ENCODE measurements around the gene IRF8. TPM values are rescaled to one million over a fixed set of nuclear protein-coding genes. Genes with fewer than 3 reads are reported as not detected.

Gene IRF8
- total and polyA plus RNA-seq, 2 of the 13 experiments (the other 11 are each of a cell fraction or from before 2014, with no cell fraction given) = not detected

- WGBS (ENCODE audit: low lambda C conversion rate) = 37% methylated on average over 4 of the region's 4 CpGs
- Histone ChIP-seq H3K4me3 (replicated peaks in 1 of 3; ENCODE audit: insufficient read depth in 1 of 3, low read depth in 2 of 3, low read length in 3 of 3) (no peak overlapping the region), H3K9ac (ENCODE audit: insufficient read depth, low read depth, low read length) (no peak overlapping the region), H3K4me1 (ENCODE audit: insufficient read depth, low read length) (peaks cover 10% of the 10 kb centered on the region; the same call in 1 of the 2 replicates), H3K4me2 (ENCODE audit: low read depth, low read length) (no peak overlapping the region), H3K79me2 (ENCODE audit: insufficient read depth, low read length) (no peaks in the 10 kb centered on the region), H3K36me3 (replicated peaks in 1 of 2; ENCODE audit: control insufficient read depth in 1 of 2, insufficient read depth in 2 of 2, low read length in 2 of 2) (no peaks in the 10 kb centered on the region), H3K9me3 (ENCODE audit: low read length) (no peaks in the 10 kb centered on the region), H3K27me3 (ENCODE audit: control insufficient read depth in 1 of 2, insufficient read depth in 2 of 2, low read length in 2 of 2) (peaks cover 0 to 57% of the 10 kb centered on the region in 2 experiments; a peak in 4 of 5 replicates), H3K27ac (ENCODE audit: extremely low read length, insufficient read depth, low read length) (no peak overlapping the region), H2AFZ (ENCODE audit: low read length) (no peak overlapping the region), H4K20me1 (ENCODE audit: insufficient read depth, low read length) (no peaks in the 10 kb centered on the region)
- BruUV-seq (replicated peaks) = no TSS peak
- intact Hi-C loops (cut with micrococcal nuclease; ENCODE audit: unreplicated experiment) = no loop called here
- in situ Hi-C loops (cut with HindIII; ENCODE audit: extremely low pct_ligation_motif_present, low pct_unique_long_range_greater_than_20kb) = loop anchor here (5.0 kb wide), 1 partner anchor 70 kb away; no protein-coding TSS in a partner anchor
- ATAC-seq (no peak), FAIRE-seq (no peak), DNase-seq (ENCODE audit: low spot score) (no peak)
- TF ChIP-seq JUNB (CRISPR knock-in tag; IDR thresholded peaks at IDR 0.05; ENCODE audit: borderline replicate concordance) = no peak
- TF ChIP-seq ATF7-NPFF (CRISPR knock-in tag; IDR thresholded peaks at IDR 0.05; ENCODE audit: low read depth) = no peak
- TF ChIP-seq ZNF879 (CRISPR knock-in tag; IDR thresholded peaks at IDR 0.05) = no peak
- TF ChIP-seq, protein P1, sequence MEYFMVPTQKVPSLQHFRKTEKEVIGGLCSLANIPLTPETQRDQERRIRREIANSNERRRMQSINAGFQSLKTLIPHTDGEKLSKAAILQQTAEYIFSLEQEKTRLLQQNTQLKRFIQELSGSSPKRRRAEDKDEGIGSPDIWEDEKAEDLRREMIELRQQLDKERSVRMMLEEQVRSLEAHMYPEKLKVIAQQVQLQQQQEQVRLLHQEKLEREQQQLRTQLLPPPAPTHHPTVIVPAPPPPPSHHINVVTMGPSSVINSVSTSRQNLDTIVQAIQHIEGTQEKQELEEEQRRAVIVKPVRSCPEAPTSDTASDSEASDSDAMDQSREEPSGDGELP (IDR thresholded peaks at IDR 0.05; ENCODE audit: borderline replicate concordance, low read depth) = no peak
- no peak for TF ChIP-seq SP1 (IDR thresholded peaks at IDR 0.05)
- TF ChIP-seq SP1 (CRISPR knock-in tag; IDR thresholded peaks at IDR 0.05) = no peak
- no peak for TF ChIP-seq NBN (conservative IDR thresholded peaks at IDR 0.05)
- TF ChIP-seq MZF1 (CRISPR knock-in tag; IDR thresholded peaks at IDR 0.05; ENCODE audit: borderline replicate concordance) = no peak
- TF ChIP-seq ZSCAN25 (CRISPR knock-in tag; IDR thresholded peaks at IDR 0.05) = no peak
- CTCF ChIA-PET (ENCODE audit: low intra/inter-chr PET ratio, low total read pairs) = no interaction called here
- POLR2A ChIA-PET = no interaction called here
Measured at GRCh38 chr16:85892760-85893159, 6.2 kb upstream of the IRF8 start.

GRCh38 chr16:85894266-85894665 is 4.7 kb upstream of the IRF8 start:
- intact Hi-C loops (cut with micrococcal nuclease; ENCODE audit: unreplicated experiment) (loop anchor here (1.0 kb wide), 1 partner anchor 73 kb away; no protein-coding TSS in a partner anchor), in situ Hi-C loops (cut with HindIII; ENCODE audit: extremely low pct_ligation_motif_present, low pct_unique_long_range_greater_than_20kb) (loop anchor here (5.0 kb wide), 1 partner anchor 72 kb away; no protein-coding TSS in a partner anchor)
- H2AFZ ChIP-seq (ENCODE audit: low read length) = no peak overlapping the region
- H3K9me3 ChIP-seq (ENCODE audit: low read length) = no peaks in the 10 kb centered on the region
- H3K9ac ChIP-seq (ENCODE audit: insufficient read depth, low read depth, low read length) = no peak overlapping the region
- H3K4me1 ChIP-seq (ENCODE audit: insufficient read depth, low read length) = peaks cover 10% of the 10 kb centered on the region; the same call in 1 of the 2 replicates
- BruUV-seq (replicated peaks) = no TSS peak
- H3K4me2 ChIP-seq (ENCODE audit: low read depth, low read length) = no peak overlapping the region
- ATAC-seq = peak; percentile 86
- no peak overlapping the region for H3K4me3 ChIP-seq (replicated peaks in 1 of 3; ENCODE audit: insufficient read depth in 1 of 3, low read depth in 2 of 3, low read length in 3 of 3)
- 19% methylated on average over 5 of the region's 6 CpGs for WGBS (ENCODE audit: low lambda C conversion rate)
- no peaks in the 10 kb centered on the region for H3K79me2 ChIP-seq (ENCODE audit: insufficient read depth, low read length)
- no peaks in the 10 kb centered on the region for H3K36me3 ChIP-seq (replicated peaks in 1 of 2; ENCODE audit: control insufficient read depth in 1 of 2, insufficient read depth in 2 of 2, low read length in 2 of 2)
- H4K20me1 ChIP-seq (ENCODE audit: insufficient read depth, low read length) = no peaks in the 10 kb centered on the region; the same call in 1 of the 2 replicates
- DNase-seq (ENCODE audit: low spot score) = peak; percentile 40
- POLR2A ChIA-PET = no interaction called here
- no peak for FAIRE-seq
- peaks cover 5 to 67% of the 10 kb centered on the region in 2 experiments; a peak in 4 of 5 replicates for H3K27me3 ChIP-seq (ENCODE audit: control insufficient read depth in 1 of 2, insufficient read depth in 2 of 2, low read length in 2 of 2)
- CTCF ChIA-PET (ENCODE audit: low intra/inter-chr PET ratio, low total read pairs) = interaction anchor here (0.8 to 2.1 kb wide), 2 partner anchors 73 to 123 kb away, joined by 3 to 16 read pairs; no protein-coding TSS in a partner anchor
- no peak overlapping the region for H3K27ac ChIP-seq (ENCODE audit: extremely low read length, insufficient read depth, low read length)
- TF ChIP-seq HOXD1 (CRISPR knock-in tag; IDR thresholded peaks at IDR 0.05) = no peak
- peak; percentile 79 for TF ChIP-seq RAD21 (CRISPR knock-in tag; IDR thresholded peaks at IDR 0.05)
- TF ChIP-seq SMC3 (IDR thresholded peaks at IDR 0.05; ENCODE audit: low read length) = peak; percentile 70
- TF ChIP-seq ZNF687 (CRISPR knock-in tag; IDR thresholded peaks at IDR 0.05) = 0 out of 2 replicates have a peak, but pooled peaks have one; percentile 10

Data from HepG2 (cell line).